ENCODE measurements around the gene B3GLCT. TPM values are rescaled to one million over a fixed set of nuclear protein-coding genes. Genes with fewer than 3 reads are reported as not detected.
"Not testable (repeated sequence)": the region's sequence is repeated elsewhere in the genome, so short reads cannot be mapped to it uniquely, and the experiment has no call there.

Gene B3GLCT
- total RNA-seq, 1 donor from 2014 or later: 16.5 TPM

GRCh38 chr13:31331068-31331467 lies 131.3 kb downstream of the B3GLCT start:
- TF ChIP-seq CTCF (conservative IDR thresholded peaks at IDR 0.05): no peak
- Mint-ChIP-seq H3K27ac (no peak overlapping the region), H3K4me1 (ENCODE audit: unreplicated experiment) (peaks cover 18% of the 10 kb centered on the region), H3K4me3 (no peak overlapping the region), H3K36me3 (peaks cover 4% of the 10 kb centered on the region), H3K9me3 (no peaks in the 10 kb centered on the region), H3K27me3 (no peaks in the 10 kb centered on the region)
- no peak for DNase-seq (ENCODE audit: extremely low spot score, unreplicated experiment)

DNA sequence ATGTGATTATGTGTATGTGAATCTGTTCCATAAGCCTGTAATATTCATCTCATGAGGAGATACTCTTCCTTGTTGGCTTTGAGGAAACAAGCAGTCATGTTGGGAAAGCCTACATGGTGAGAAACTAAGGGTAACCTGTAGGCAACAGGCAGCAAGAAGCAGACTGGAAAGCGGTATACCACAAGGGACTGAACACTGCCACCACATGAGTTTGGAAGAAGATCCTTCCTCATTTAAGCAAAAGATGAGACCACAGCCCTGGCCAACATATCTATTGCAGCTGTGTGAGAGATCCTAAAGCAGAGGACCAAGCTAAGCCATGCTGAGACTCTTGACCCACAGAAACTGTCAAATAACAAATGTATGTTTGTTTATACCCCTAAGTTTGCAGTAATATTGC lies 134.8 kb downstream of the B3GLCT start:
- Mint-ChIP-seq H3K9me3 (no peaks in the 10 kb centered on the region), H3K27ac (no peak overlapping the region), H3K36me3 (peaks cover 2% of the 10 kb centered on the region), H3K27me3 (no peaks in the 10 kb centered on the region), H3K4me3 (no peak overlapping the region), H3K4me1 (ENCODE audit: unreplicated experiment) (peaks cover 9% of the 10 kb centered on the region)
- TF ChIP-seq CTCF (conservative IDR thresholded peaks at IDR 0.05): no peak
- no peak for DNase-seq (ENCODE audit: extremely low spot score, unreplicated experiment)

DNA sequence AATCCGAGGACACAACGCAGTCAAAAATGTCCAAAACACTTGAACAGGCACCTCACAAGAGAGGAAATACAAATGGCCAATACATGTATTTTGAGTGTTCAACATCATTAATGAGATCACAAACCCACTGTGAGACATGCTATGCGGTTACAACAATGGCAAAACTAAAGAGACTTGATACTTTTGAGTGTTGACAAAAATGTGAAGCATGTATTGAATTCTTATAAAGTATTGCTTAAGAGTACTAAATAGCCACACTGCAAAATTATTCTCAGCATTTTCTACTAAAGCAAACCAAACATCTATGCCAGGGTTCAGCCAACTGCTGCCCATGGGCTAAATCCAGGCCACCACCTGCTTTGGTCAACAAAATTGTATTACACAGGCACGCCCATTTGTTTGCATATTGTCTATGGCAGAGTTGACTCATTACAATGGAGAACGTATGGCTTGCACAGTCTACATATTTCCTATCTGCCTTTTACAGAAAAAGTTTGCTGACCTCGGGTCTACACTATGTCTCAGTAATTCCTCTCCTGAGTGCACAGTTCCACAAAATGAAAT lies 135.3 kb downstream of the B3GLCT start:
- TF ChIP-seq CTCF (conservative IDR thresholded peaks at IDR 0.05): no peak
- peaks cover 3% of the 10 kb centered on the region for H3K4me1 Mint-ChIP-seq (ENCODE audit: unreplicated experiment)
- DNase-seq (ENCODE audit: extremely low spot score, unreplicated experiment): no peak
- H3K36me3 Mint-ChIP-seq: no peaks in the 10 kb centered on the region
- H3K27me3 Mint-ChIP-seq: no peaks in the 10 kb centered on the region
- H3K9me3 Mint-ChIP-seq: no peaks in the 10 kb centered on the region
- no peak overlapping the region for H3K4me3 Mint-ChIP-seq
- no peak overlapping the region for H3K27ac Mint-ChIP-seq

DNA sequence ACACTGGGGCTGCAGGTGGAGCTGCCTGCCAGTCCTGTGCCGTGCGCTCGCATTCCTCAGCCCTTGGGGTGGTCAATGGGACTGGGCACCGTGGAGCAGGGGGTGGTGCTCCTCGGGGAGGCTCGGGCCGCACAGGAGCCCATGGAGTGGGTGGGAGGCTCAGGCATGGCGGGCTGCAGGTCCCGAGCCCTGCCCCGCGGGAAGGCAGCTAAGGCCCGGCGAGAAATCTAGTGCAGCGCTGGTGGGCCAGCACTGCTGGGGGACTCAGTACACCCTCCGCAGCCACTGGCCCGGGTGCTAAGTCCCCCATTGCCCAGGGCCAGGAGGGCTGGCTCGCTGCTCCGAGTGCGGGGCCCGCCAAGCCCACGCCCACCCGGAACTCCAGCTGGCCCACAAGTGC lies 139.8 kb downstream of the B3GLCT start:
- H3K36me3 Mint-ChIP-seq; H3K9me3 Mint-ChIP-seq; H3K27ac Mint-ChIP-seq; H3K4me3 Mint-ChIP-seq; H3K27me3 Mint-ChIP-seq; DNase-seq (ENCODE audit: extremely low spot score, unreplicated experiment); H3K4me1 Mint-ChIP-seq (ENCODE audit: unreplicated experiment): not testable (repeated sequence)

DNA sequence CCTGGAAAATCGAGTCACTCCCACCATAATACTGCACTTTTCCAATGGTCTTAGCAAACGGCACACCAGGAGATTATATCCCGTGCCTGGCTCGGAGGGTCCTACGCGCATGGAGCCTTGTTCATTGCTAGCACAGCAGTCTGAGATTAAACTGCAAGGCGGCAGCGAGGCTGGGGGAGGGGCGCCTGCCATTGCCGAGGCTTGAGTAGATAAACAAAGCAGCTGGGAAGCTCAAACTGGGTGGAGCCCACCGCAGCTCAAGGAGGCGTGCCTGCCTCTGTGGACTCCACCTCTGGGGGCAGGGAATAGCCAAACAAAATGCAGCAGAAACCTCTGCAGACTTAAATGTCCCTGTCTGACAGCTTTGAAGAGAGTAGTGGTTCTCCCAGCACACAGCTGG lies 141.1 kb downstream of the B3GLCT start:
- not testable (repeated sequence) for H3K9me3 Mint-ChIP-seq; H3K27ac Mint-ChIP-seq; H3K4me3 Mint-ChIP-seq; H3K27me3 Mint-ChIP-seq; DNase-seq (ENCODE audit: extremely low spot score, unreplicated experiment); H3K4me1 Mint-ChIP-seq (ENCODE audit: unreplicated experiment); H3K36me3 Mint-ChIP-seq

- no peak for DNase-seq (ENCODE audit: extremely low spot score, unreplicated experiment)
- Mint-ChIP-seq H3K4me3 (no peak overlapping the region), H3K36me3 (no peaks in the 10 kb centered on the region), H3K9me3 (no peaks in the 10 kb centered on the region), H3K4me1 (ENCODE audit: unreplicated experiment) (peaks cover 17% of the 10 kb centered on the region), H3K27ac (no peak overlapping the region), H3K27me3 (peaks cover 3% of the 10 kb centered on the region)
- TF ChIP-seq CTCF (conservative IDR thresholded peaks at IDR 0.05): no peak
Observed at GRCh38 chr13:31346891-31347290, 147.1 kb downstream of the B3GLCT start.

DNA sequence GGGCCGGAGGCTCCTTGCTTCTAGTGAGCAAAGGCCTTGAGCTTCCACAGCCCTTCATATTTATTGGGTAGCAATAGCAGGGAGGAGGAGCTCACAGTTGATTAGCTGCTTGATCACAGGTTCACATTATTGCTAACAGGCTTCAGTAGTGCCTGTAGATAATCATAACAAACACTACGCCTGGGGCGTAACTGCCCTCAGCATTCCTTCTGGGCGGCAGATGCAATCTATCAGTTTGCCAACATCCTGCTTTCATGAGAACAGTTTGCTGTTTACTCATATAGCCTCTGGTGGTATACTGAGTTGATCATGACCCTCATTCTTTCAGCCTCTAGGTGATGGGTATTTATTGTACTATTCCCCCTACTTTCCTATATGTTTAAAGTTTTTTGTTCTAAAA lies 149.4 kb downstream of the B3GLCT start:
- no peaks in the 10 kb centered on the region for H3K9me3 Mint-ChIP-seq
- no peak for TF ChIP-seq CTCF (conservative IDR thresholded peaks at IDR 0.05)
- H3K27ac Mint-ChIP-seq: no peak overlapping the region
- peaks cover 3% of the 10 kb centered on the region for H3K27me3 Mint-ChIP-seq
- peaks cover 19% of the 10 kb centered on the region for H3K4me1 Mint-ChIP-seq (ENCODE audit: unreplicated experiment)
- no peak overlapping the region for H3K4me3 Mint-ChIP-seq
- no peak for DNase-seq (ENCODE audit: extremely low spot score, unreplicated experiment)
- H3K36me3 Mint-ChIP-seq: no peaks in the 10 kb centered on the region

Measured in type B pancreatic cell (in vitro differentiated cells).